ENCODE data around the gene HDAC11. TPM values are rescaled to one million over a fixed set of nuclear protein-coding genes. Genes with fewer than 3 reads are reported as not detected.
A peak's percentile ranks its signal among the peaks of the same experiment; 100 is the strongest.

The HDAC11 gene
- total and polyA plus RNA-seq, 2 of the 13 experiments (the other 11 are each of a cell fraction or from before 2014, with no cell fraction given) = 13.7 to 33.1 TPM

- no peak for TF ChIP-seq ATF6 (CRISPR knock-in tag; conservative IDR thresholded peaks at IDR 0.05)
- 0 out of 2 replicates have a peak, but pooled peaks have one; percentile 21 for TF ChIP-seq SAP130 (CRISPR knock-in tag; IDR thresholded peaks at IDR 0.05; ENCODE audit: low read depth)
- 0 out of 2 replicates have a peak, but pooled peaks have one; percentile 10 for TF ChIP-seq ZNF546 (CRISPR knock-in tag; conservative IDR thresholded peaks at IDR 0.05)
- TF ChIP-seq ZNF607 (CRISPR knock-in tag; IDR thresholded peaks at IDR 0.05; ENCODE audit: borderline replicate concordance) = 0 out of 2 replicates have a peak, but pooled peaks have one; percentile 36
- TF ChIP-seq MXD3 (CRISPR knock-in tag; IDR thresholded peaks at IDR 0.05) = no peak
- TF ChIP-seq FOXO1 (CRISPR knock-in tag; IDR thresholded peaks at IDR 0.05) = no peak
- TF ChIP-seq ZBTB8A (CRISPR knock-in tag; IDR thresholded peaks at IDR 0.05; ENCODE audit: borderline replicate concordance, low read depth) = no peak
- TF ChIP-seq DDIT3 (CRISPR knock-in tag; IDR thresholded peaks at IDR 0.05) = no peak
- no peak for TF ChIP-seq ZSCAN9 (CRISPR knock-in tag; IDR thresholded peaks at IDR 0.05; ENCODE audit: borderline replicate concordance)
- peak; percentile 77 for TF ChIP-seq CTCF (CRISPR knock-in tag; IDR thresholded peaks at IDR 0.05)
- TF ChIP-seq ZNF460 (CRISPR knock-in tag; IDR thresholded peaks at IDR 0.05; ENCODE audit: borderline replicate concordance) = no peak; the same call in 1 of the 2 replicates
- no peak for TF ChIP-seq GFI1 (CRISPR knock-in tag; IDR thresholded peaks at IDR 0.05; ENCODE audit: borderline replicate concordance)
- no peak for TF ChIP-seq CC2D1A (CRISPR knock-in tag; IDR thresholded peaks at IDR 0.05)
- peak; percentile 75; the same call in 1 of the 2 replicates for TF ChIP-seq ZFP1 (CRISPR knock-in tag; IDR thresholded peaks at IDR 0.05)
- no peak for TF ChIP-seq SP2 (CRISPR knock-in tag; IDR thresholded peaks at IDR 0.05)
- TF ChIP-seq HOXD1 (CRISPR knock-in tag; IDR thresholded peaks at IDR 0.05) = no peak
- TF ChIP-seq PRDM15 (CRISPR knock-in tag; IDR thresholded peaks at IDR 0.05) = no peak
- TF ChIP-seq EP300 (IDR thresholded peaks at IDR 0.05; ENCODE audit: low read depth in 2 of 2, low read length in 2 of 2) = no peak
- TF ChIP-seq EP300 (CRISPR knock-in tag; IDR thresholded peaks at IDR 0.05; ENCODE audit: borderline replicate concordance) = no peak
- TF ChIP-seq HOXA3 (CRISPR knock-in tag; IDR thresholded peaks at IDR 0.05) = no peak
Measured at GRCh38 chr3:13452490-13453335, 27.4 kb upstream of the HDAC11 start (continued).

Measured in HepG2 (cell line).